K562 (cell line): ENCODE results near the gene SPIB. TPM values are rescaled to one million over a fixed set of nuclear protein-coding genes. Genes with fewer than 3 reads are reported as not detected.

ENCODE experiments used
- ATAC-seq: fragments of 200-7000 bp; cut with Tn5 transposase; 3 replicates; pipeline ENCODE4 v1.9.1; 2020; ENCODE audit warnings: moderate library complexity
- BruUV-seq: library from RNA; stranded (reverse); fragments of 400-500 nt; replicated peaks from 2 replicates; lab custom pipeline; 2021; lab: Mats Ljungman, UMichigan
- CTCF ChIA-PET: fragments of 300-600 bp; formaldehyde crosslinking; extraction: SDS; loops from one replicate; lab custom pipeline; 2021; ENCODE audit warnings: low intra/inter-chr PET ratio; lab: Yijun Ruan, JAX
- POLR2A ChIA-PET: fragments of 300-600, 350-650 bp; sonication (Branson Sonifier 250); formaldehyde crosslinking; extraction: SDS; loops from one replicate; lab custom pipeline; 2021; ENCODE audit warnings: antibody characterized with exemption, inconsistent platforms; lab: Yijun Ruan, JAX
- DNase-seq, 4 experiments: peaks; one replicate each; pipeline versions ENCODE4 v3.0.0 to v3.0.0-alpha.2; 2011 to 2018; ENCODE audit warnings: low spot score in 3 of 4, mixed read lengths in 3 of 4; ENCODE audit errors: extremely low read depth in 1 of 4
- FAIRE-seq: peaks from 2 replicates; lab custom pipeline; 2011; peaks lifted over from hg19 to GRCh38; lab: Jason Lieb, UNC
- H2AFZ ChIP-seq: 2 replicates; pipeline ENCODE4 v1.6.0; 2011; ENCODE audit warnings: low read depth, low read length, control low read depth, inconsistent platforms
- H3K27ac ChIP-seq: fragments of 200-600 bp; 3 replicates; pipeline ENCODE4 v1.8.0; 2011; ENCODE audit warnings: low read depth, mild to moderate bottlenecking, control low read depth, inconsistent platforms, low read length, moderate library complexity, mixed read lengths; ENCODE audit errors: extremely low read depth
- H3K27me3 ChIP-seq, 2 experiments: fragments of 300-600 bp in 1 of 2; 2 replicates in 1 of 2; 3 replicates in 1 of 2; pipeline versions ENCODE4 v1.6.0 to v1.8.0; 2011; ENCODE audit warnings: inconsistent platforms in 2 of 2, low read length in 2 of 2, mild to moderate bottlenecking in 1 of 2, mixed read lengths in 1 of 2, moderate library complexity in 1 of 2; ENCODE audit not compliant: control insufficient read depth in 2 of 2, insufficient read depth in 2 of 2
- H3K36me3 ChIP-seq: fragments of 300-600 bp; 3 replicates; pipeline ENCODE4 v1.8.0; 2011; ENCODE audit warnings: mild to moderate bottlenecking, low read length, inconsistent platforms; ENCODE audit not compliant: control insufficient read depth, insufficient read depth
- H3K4me1 ChIP-seq, 2 experiments: fragments of 200-600 bp in 1 of 2; replicated peaks in 1 of 2; 2 replicates in 1 of 2; 3 replicates in 1 of 2; pipeline versions ENCODE4 v1.5.1 to v1.8.0; 2011; ENCODE audit warnings: inconsistent platforms in 2 of 2, low read length in 2 of 2, mild to moderate bottlenecking in 1 of 2, mixed read lengths in 1 of 2, moderate library complexity in 1 of 2; ENCODE audit not compliant: control insufficient read depth in 2 of 2, insufficient read depth in 2 of 2
- H3K4me2 ChIP-seq: 2 replicates; pipeline ENCODE4 v1.6.1; 2011; ENCODE audit warnings: low read length, control low read depth, inconsistent platforms, mixed read lengths; ENCODE audit not compliant: insufficient read depth
- H3K4me3 ChIP-seq: fragments of 200-600 bp; sonication (generic), shearing (Covaris generic); 2 replicates; pipeline ENCODE4 v1.5.1; 2016; ENCODE audit warnings: control low read depth, inconsistent platforms
- H3K79me2 ChIP-seq: fragments of 200-600 bp; 3 replicates; pipeline ENCODE4 v1.8.0; 2011; ENCODE audit warnings: low read length, inconsistent platforms; ENCODE audit not compliant: control insufficient read depth, insufficient read depth
- H3K9ac ChIP-seq, 2 experiments: 2 replicates each; pipeline versions ENCODE4 v1.6.0 to v1.6.1; 2011; ENCODE audit warnings: low read depth in 2 of 2, low read length in 2 of 2, control low read depth in 1 of 2, inconsistent platforms in 1 of 2, mild to moderate bottlenecking in 1 of 2, mixed read lengths in 1 of 2; ENCODE audit not compliant: insufficient read depth in 1 of 2
- H3K9me1 ChIP-seq: one replicate; pipeline ENCODE4 v1.6.0; 2011; ENCODE audit warnings: inconsistent platforms, mild to moderate bottlenecking, low read length, moderate library complexity; ENCODE audit not compliant: control insufficient read depth, insufficient read depth
- H3K9me3 ChIP-seq: replicated peaks from 2 replicates; pipeline ENCODE4 v1.5.1; 2011; ENCODE audit warnings: low read depth, low read length, inconsistent platforms; ENCODE audit not compliant: control insufficient read depth, insufficient read depth
- H4K20me1 ChIP-seq: replicated peaks from 2 replicates; pipeline ENCODE4 v1.6.1; 2011; ENCODE audit warnings: low read length, inconsistent platforms, mixed read lengths; ENCODE audit not compliant: control insufficient read depth, insufficient read depth
- BMI1 ChIP-seq: fragments of 150-350 bp; IDR thresholded peaks from 2 replicates; pipeline ENCODE4 v1.6.1; 2014; ENCODE audit warnings: low read length
- EHMT2 ChIP-seq: fragments of 450-650 bp; IDR thresholded peaks from 2 replicates; pipeline ENCODE4 v1.6.1; 2018; ENCODE audit warnings: antibody characterized with exemption
- FOXK2 ChIP-seq, 2 experiments: fragments of 450-650 bp; IDR thresholded peaks in 1 of 2; conservative IDR thresholded peaks in 1 of 2; 2 replicates each; pipeline ENCODE4 v1.6.1; 2016; ENCODE audit warnings: low read depth in 2 of 2, mild to moderate bottlenecking in 1 of 2
- FOXM1 ChIP-seq, 2 experiments: fragments of 450-650 bp in 1 of 2; sonication (generic) in 1 of 2; formaldehyde crosslinking in 1 of 2; IDR thresholded peaks; 2 replicates each; pipeline versions ENCODE4 v1.6.1 to v1.9.0; 2017 to 2022; ENCODE audit warnings: low read depth in 2 of 2, mild to moderate bottlenecking in 2 of 2, missing genetic modification reagents in 1 of 2, moderate library complexity in 1 of 2
- MCM2 ChIP-seq: fragments of 450-650 bp; IDR thresholded peaks from 2 replicates; pipeline ENCODE4 v1.6.1; 2017; ENCODE audit warnings: low read depth, mild to moderate bottlenecking
- ZNF75A ChIP-seq: fragments of 450-650 bp; formaldehyde crosslinking; IDR thresholded peaks from 2 replicates; pipeline ENCODE4 v1.4.0; 2020; ENCODE audit warnings: mild to moderate bottlenecking
- WGBS: fragments of 100-300 bp; shearing (Covaris generic); methylation state at CpG from one replicate; pipeline ENCODE4 v1.1.6; 2016; ENCODE audit warnings: low coverage, mixed read lengths; ENCODE audit not compliant: insufficient coverage; ENCODE audit errors: missing lambda C conversion rate; 5-methylcytosine and 5-hydroxymethylcytosine counted together
- in situ Hi-C: fragments of 300-500 bp; cut with MboI; formaldehyde crosslinking; loops from 4 replicates; pipeline ENCODE4 v1.15.0; 2018; ENCODE audit warnings: inconsistent platforms, mixed read lengths
- intact Hi-C: fragments of 100-400 bp; cut with micrococcal nuclease; formaldehyde crosslinking; loops from 2 replicates; pipeline ENCODE4 v1.14.2; 2022
- polyA plus RNA-seq, 8 experiments: library from polyadenylated mRNA; depleted of rRNA in 4 of 8; stranded (reverse) in 5 of 8; unstranded in 3 of 8; fragments of >200 nt; fragmentation: Nextera tagmentation in 2 of 8; fragmentation: Illumina TruSeq in 1 of 8; extraction: Ambion mirVana in 2 of 8; extraction: Trizol in 1 of 8; gene quantifications; 2 replicates each; pipeline versions ENCODE4 v1.2.1 to v1.2.3, GENCODE V29; 2011 to 2014; ENCODE audit warnings: inconsistent platforms in 1 of 8, missing spikeins in 1 of 8
- total RNA-seq, 7 experiments: library from RNA; depleted of rRNA in 6 of 7; stranded (reverse); fragments of >200 nt in 6 of 7; fragmentation: Illumina TruSeq in 2 of 7; extraction: Trizol in 2 of 7; gene quantifications; 2 replicates each; pipeline versions ENCODE4 v1.2.1 to v1.2.3, GENCODE V29; 2011 to 2021; ENCODE audit warnings: low replicate concordance in 1 of 7
- TF ChIP-seq, protein P1 (sequence below): fragments of 250-450 bp; sonication (Bioruptor Pico); IDR thresholded peaks from 2 replicates; pipeline ENCODE4 v1.4.0; 2020

The SPIB gene
- total and polyA plus RNA-seq, 9 of the 15 experiments (the other 6 are each of a cell fraction or from before 2014, with no cell fraction given) = 0.06 to 1.0 (median 0.43) TPM; not detected in 1

DNA sequence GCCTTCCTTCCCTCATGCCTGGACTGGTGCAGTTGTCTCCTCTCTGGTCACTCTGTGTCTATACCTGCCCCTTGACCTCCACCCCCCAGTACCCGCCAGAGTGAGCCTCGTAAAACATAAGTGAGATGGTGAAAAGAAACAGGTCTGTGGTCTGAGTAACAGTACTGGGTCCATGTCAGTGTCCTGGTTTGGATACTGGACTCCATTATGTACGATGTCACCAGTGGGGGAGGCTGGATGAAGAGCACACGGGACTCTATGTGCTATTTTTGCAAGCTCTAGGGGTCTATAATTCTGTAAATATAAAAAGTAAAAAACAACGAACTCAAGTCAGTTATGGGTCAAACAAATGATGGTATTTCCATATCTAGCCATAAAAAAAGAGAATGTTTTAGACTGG is 28.3 kb downstream of the SPIB start:
- Histone ChIP-seq H3K27me3 (peaks cover 16 to 30% of the 10 kb centered on the region in 2 experiments; a peak in 4 of 5 replicates), H3K27ac (no peak overlapping the region), H3K9me3 (no peaks in the 10 kb centered on the region), H4K20me1 (no peaks in the 10 kb centered on the region), H3K4me2 (no peak overlapping the region), H3K4me3 (no peak overlapping the region), H3K36me3 (no peaks in the 10 kb centered on the region), H2AFZ (no peak overlapping the region)
- no TSS peak for BruUV-seq
- WGBS = 9% methylated on average over 5 of the region's 5 CpGs
- DNase-seq = no peak
- in situ Hi-C loops = no loop called here
- POLR2A ChIA-PET = no interaction called here
- no peak for FAIRE-seq
- CTCF ChIA-PET = no interaction called here
- TF ChIP-seq EHMT2 = no peak
- TF ChIP-seq MCM2 = no peak
- TF ChIP-seq, protein P1, sequence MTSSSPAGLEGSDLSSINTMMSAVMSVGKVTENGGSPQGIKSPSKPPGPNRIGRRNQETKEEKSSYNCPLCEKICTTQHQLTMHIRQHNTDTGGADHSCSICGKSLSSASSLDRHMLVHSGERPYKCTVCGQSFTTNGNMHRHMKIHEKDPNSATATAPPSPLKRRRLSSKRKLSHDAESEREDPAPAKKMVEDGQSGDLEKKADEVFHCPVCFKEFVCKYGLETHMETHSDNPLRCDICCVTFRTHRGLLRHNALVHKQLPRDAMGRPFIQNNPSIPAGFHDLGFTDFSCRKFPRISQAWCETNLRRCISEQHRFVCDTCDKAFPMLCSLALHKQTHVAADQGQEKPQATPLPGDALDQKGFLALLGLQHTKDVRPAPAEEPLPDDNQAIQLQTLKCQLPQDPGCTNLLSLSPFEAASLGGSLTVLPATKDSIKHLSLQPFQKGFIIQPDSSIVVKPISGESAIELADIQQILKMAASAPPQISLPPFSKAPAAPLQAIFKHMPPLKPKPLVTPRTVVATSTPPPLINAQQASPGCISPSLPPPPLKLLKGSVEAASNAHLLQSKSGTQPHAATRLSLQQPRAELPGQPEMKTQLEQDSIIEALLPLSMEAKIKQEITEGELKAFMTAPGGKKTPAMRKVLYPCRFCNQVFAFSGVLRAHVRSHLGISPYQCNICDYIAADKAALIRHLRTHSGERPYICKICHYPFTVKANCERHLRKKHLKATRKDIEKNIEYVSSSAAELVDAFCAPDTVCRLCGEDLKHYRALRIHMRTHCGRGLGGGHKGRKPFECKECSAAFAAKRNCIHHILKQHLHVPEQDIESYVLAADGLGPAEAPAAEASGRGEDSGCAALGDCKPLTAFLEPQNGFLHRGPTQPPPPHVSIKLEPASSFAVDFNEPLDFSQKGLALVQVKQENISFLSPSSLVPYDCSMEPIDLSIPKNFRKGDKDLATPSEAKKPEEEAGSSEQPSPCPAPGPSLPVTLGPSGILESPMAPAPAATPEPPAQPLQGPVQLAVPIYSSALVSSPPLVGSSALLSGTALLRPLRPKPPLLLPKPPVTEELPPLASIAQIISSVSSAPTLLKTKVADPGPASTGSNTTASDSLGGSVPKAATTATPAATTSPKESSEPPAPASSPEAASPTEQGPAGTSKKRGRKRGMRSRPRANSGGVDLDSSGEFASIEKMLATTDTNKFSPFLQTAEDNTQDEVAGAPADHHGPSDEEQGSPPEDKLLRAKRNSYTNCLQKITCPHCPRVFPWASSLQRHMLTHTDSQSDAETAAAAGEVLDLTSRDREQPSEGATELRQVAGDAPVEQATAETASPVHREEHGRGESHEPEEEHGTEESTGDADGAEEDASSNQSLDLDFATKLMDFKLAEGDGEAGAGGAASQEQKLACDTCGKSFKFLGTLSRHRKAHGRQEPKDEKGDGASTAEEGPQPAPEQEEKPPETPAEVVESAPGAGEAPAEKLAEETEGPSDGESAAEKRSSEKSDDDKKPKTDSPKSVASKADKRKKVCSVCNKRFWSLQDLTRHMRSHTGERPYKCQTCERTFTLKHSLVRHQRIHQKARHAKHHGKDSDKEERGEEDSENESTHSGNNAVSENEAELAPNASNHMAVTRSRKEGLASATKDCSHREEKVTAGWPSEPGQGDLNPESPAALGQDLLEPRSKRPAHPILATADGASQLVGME (CRISPR knock-in tag) = no peak
- no peak for TF ChIP-seq BMI1
- no peak for TF ChIP-seq ZNF75A (CRISPR knock-in tag)
- no peak for TF ChIP-seq FOXK2 (conservative IDR thresholded peaks at IDR 0.05 in 1 of 2, IDR thresholded peaks at IDR 0.05 in 1 of 2; ENCODE audit: low read depth in 2 of 2)
- no peak for TF ChIP-seq FOXM1 (IDR thresholded peaks at IDR 0.05; ENCODE audit: low read depth)
- TF ChIP-seq FOXM1 (CRISPR knock-in tag; IDR thresholded peaks at IDR 0.05; ENCODE audit: low read depth) = no peak
- TF ChIP-seq, all 486 proteins: peak for 0
- no peak for ATAC-seq
- H3K4me1 ChIP-seq = peaks cover 0 to 6% of the 10 kb centered on the region in 2 experiments; a peak in 2 of 5 replicates
- H3K9ac ChIP-seq = no peak overlapping the region
- intact Hi-C loops = no loop called here
- no peaks in the 10 kb centered on the region for H3K9me1 ChIP-seq
- H3K79me2 ChIP-seq = no peaks in the 10 kb centered on the region
